Pulmonary artery endothelial cell (primary cell): ENCODE data around the gene HSPG2. TPM values are rescaled to one million over a fixed set of nuclear protein-coding genes. Genes with fewer than 3 reads are reported as not detected.
A peak's percentile ranks its signal among the peaks of the same experiment; 100 is the strongest.
"Not testable (repeated sequence)": the region's sequence is repeated elsewhere in the genome, so short reads cannot be mapped to it uniquely, and the experiment has no call there.

ENCODE experiments used
- DNase-seq: peaks from one replicate; pipeline ENCODE4 v3.0.0-alpha.2; 2011; ENCODE audit warnings: low read depth, low spot score
- total RNA-seq: library from RNA; depleted of rRNA; stranded (reverse); fragments of >200 nt; gene quantifications from 2 replicates; pipeline ENCODE4 v1.2.3, GENCODE V29; 2014

Gene HSPG2
- total RNA-seq, 1 donor from 2014 or later, result 1,405 TPM

DNA sequence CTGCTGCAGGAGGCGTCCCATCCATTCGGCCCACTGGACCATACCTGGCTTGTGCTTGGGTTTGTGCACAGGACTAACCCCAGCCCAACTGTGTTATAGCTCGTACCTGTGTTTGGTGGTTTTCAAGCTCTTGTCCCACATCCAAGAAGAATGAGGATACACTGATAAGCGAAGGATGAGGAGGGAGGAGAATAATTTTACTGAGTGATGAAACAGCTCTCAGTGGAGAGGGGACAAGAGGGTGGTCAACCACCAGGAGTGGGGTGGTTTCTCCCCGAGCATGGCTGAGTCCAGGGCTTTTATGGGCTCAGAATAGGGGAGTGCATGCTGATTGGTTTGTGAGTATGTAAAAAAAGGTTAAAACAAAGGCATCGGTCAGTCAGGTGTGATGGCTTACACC, 142.0 kb downstream of the HSPG2 start:
- no peak for DNase-seq

DNA sequence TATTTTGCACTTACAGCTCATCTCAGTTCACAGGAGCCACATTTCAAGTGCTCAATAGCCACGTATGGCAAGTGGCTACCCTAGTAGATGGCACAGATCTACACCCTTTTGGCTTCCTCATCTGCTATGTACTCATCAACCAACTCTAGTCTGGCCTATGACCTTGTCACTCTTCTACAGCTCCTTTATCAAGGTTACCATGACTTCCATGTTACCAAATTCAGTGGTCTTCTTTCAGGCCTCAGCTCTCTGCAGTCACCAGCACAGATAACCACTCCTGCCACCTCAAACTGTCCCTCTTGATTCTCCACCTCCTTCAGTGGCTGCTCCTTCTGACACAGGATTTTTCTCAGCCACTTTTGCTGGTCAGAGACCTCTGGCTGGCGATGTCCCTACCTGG, 142.5 kb downstream of the HSPG2 start:
- DNase-seq, result no peak

DNA sequence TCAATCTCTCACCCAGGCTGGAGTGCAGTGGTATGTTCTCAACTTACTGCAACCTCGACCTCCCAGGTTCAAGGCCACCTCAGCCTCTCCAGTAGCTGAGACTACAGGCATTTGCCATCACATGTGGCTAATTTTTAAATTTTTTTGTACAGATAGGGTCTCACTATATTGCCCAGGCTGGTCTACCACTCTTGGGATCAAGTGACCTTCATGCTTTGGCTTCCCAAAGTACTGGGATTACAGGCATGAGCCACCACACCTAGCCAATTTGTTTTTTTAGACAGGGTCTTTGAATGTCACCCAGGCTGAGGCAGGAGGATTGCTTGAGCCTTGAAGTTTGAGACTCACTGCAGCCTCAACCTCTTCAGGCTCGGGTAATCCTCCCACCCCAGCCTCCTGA, 144.0 kb downstream of the HSPG2 start:
- DNase-seq, result no peak

DNA sequence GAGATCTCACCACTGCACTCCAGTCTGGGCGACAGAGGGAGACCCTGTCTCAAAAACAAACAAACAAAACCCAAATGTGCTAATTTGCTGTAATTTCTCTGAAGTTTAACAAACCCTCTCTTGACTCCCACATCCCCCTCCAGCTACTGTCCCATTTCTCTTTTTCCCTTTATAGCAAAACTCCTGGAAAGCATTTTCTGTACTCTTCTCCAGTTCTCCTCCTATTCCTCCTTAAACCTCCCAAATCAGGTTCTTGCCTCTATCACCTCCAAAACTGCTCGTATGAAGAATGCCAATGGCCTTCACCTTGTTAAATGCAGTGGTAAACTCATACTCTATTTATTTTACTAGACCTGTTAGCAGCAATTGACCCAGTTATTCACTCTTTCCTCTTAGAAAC, 150.5 kb downstream of the HSPG2 start:
- DNase-seq, result no peak

- DNase-seq, result not testable (repeated sequence)
Observed at GRCh38 chr1:21785764-21786163, 151.3 kb downstream of the HSPG2 start.

GRCh38 chr1:21783679-21784603, 153.2 kb downstream of the HSPG2 start:
- no peak for DNase-seq

- peak; percentile 91 for DNase-seq
Observed at GRCh38 chr1:21782868-21783678, 154.0 kb downstream of the HSPG2 start, which contains the start of gene USP48. TSS of gene USP48 (minus strand) at chr1:21783149. CDS start at chr1:21782957, 192 bp downstream.

GRCh38 chr1:21782349-21782867, 154.7 kb downstream of the HSPG2 start:
- no peak for DNase-seq

DNA sequence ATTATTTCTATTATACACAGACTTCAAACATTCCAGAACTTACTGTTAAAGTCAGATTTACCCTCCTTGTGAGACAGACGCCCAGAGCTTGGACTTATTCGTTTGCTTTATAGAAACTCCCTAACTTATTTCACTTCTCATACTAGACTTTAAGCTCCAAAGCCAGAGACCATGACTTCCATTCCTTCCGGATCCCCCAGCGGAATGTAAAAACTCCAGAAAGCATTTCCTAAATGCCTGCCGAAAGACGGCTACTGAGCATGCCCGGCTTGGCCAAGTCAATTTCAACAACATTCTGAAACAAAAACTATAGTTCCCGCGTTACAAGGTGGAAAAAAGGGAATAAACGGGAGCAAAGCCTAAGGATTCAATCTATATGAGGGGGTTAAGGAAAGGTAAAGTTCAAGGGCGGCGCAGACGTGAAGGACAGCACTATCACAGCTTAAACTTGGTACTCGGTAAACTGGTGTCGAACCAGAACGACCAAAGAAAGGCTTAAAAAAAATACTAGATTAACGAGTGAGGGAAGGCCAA, 155.2 kb downstream of the HSPG2 start:
- DNase-seq, result no peak

GRCh38 chr1:21779613-21780521, 157.2 kb downstream of the HSPG2 start:
- peak; percentile 78 for DNase-seq

DNA sequence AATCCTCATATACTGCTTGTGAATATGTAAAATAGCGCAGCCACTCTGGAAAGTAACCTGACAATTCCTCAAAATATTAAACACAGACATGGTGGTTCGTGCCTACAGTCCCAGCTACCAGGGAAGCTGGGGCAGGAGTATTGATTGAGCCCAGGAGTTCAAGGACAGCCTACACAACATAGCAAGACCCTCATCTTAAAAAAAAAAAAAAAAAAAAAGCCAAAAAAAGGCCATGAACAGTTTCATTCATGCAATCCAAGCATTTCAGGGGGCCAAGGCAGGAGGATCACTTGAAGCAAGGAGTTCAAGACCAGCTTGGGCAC, 158.7 kb downstream of the HSPG2 start:
- no peak for DNase-seq

DNA sequence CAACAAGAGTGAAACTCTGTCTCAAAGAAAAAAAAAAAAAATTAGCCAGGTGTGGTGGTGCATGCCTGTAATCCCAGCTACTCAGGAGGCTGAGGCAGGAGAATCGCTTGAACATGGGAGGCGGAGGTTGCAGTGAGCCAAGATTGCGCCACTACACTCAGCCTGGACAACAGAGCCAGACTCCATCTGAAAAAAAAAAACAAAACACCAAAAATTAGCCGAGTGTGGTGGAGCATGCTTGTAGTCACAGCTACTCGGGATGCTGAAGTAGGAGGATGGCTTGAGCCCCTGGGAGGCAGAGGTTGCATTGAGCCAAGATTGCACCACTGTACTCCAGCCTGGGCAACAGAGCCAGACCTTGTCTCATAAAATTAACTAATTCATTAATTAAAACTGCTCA, 160.2 kb downstream of the HSPG2 start:
- DNase-seq, result not testable (repeated sequence)

GRCh38 chr1:21775985-21776562, 161.0 kb downstream of the HSPG2 start:
- no peak for DNase-seq

DNA sequence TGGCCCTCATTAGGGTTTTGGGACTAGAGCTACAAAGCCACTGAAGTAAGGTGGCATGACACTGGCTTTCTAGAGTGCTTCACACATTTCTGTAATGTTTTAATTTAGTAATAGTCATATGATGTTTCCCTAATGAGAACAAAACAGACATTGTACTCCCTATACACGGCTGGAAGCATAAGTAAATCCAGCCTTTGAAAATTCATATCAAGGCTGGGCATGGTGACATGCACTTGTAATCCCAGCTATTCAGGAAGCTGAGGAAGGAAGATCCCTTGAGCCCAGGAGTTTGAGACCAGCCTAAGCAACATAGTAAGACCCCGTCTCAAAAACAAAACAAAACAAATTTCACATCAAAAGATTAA, 161.6 kb downstream of the HSPG2 start:
- DNase-seq, result no peak

- no peak for DNase-seq
Observed at GRCh38 chr1:21774835-21775549, 162.1 kb downstream of the HSPG2 start.

DNA sequence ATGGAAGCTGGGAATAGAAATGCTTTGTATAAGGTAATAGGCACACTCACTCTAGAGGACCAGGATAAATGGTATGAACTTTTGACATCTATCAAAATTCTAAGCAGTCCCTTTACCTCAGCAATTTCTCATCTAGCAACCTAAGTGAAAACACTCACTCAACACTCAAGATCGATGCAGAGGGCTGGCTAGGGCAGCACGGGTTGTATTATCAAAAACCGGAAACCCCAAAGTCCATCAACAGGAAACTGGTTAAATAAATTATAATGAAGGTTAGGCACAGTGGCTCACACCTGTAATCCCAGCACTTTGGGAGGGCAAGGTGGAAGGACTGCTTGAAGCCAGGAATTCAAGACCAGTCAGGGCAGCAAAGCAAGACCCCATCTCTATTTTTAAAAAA, 163.5 kb downstream of the HSPG2 start:
- DNase-seq, result no peak
